Umbilical cord (tissue), 2 donors: ENCODE measurements around the gene KRTAP10-3. TPM values are rescaled to one million over a fixed set of nuclear protein-coding genes. Genes with fewer than 3 reads are reported as not detected.
"Not testable (repeated sequence)": the region's sequence is repeated elsewhere in the genome, so short reads cannot be mapped to it uniquely, and the experiment has no call there.

ENCODE experiments used
- DNase-seq: peaks from one replicate; pipeline ENCODE4 v3.0.0-alpha.2; 2015; ENCODE audit warnings: low spot score
- total RNA-seq: library from RNA; depleted of rRNA; stranded (reverse); fragments of >200 nt; gene quantifications from one replicate; pipeline ENCODE4 v1.2.3, GENCODE V29; 2014; ENCODE audit warnings: low replicate concordance; ENCODE audit not compliant: insufficient read depth

The KRTAP10-3 gene
- total RNA-seq, 1 donor from 2014 or later: not detected

DNA sequence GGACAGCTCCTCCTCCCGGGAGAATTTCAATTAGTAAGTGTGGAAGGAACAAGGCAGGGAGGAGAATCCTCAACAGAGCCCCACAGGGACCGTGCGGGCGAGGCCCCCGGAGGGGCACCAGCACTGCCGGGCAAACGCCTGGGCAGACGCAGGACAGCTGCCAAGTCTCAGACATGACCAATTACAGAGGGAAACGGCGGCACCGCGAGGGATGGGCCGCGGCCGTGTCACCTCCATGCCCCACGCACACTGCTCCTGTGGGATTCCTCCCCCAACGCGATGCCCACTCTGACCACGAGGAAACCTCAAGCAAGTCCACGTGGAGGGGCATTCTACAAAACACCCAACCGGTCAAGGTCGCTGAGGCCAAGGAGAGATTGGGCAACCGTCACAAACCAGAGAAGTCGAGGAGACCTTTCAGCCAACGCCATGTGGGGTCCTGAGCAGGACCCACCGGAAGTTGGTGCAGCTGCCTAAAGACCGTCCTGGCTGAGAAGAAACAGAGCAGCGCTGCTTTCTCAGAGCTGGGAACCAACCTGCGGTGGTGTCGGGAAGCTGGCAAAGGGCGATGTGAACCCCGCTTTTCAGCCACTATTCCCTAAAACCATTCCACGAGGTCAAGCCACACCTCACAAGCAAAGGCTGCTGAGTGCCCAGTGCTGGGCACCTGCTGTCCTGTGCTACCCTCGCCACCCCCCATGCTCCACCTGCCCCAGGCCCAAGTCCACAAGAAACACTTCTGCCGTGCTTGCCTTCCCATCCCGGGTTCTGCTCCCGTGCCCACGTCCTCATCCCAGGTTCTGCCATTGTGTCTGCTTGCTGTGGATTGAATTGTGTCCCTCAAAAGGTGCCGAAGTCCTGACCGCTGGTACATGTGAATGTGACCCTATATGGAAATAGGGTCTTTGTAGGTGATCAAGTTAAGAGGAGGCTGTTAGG is 13.5 kb upstream of the KRTAP10-3 start:
- no peak for DNase-seq

DNA sequence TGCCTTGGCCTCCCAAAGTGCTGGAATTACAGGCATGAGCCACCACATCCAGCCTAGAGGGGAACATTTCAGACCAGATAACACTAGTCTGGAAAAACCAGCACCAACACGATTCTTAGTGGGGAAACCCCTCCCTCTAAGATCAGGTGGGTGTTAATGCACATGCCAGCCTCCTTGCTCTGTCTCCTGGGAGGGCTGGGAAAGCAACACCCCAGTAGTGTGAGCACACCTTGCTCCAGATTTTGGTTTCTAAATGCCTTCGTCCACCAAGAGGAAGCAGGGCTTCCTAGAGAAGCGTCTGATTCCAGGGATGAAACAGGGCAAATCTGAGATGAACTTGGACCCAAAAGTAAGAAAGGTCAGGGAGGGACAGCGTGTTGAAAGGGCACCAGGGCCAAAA is 12.7 kb upstream of the KRTAP10-3 start:
- no peak for DNase-seq

DNA sequence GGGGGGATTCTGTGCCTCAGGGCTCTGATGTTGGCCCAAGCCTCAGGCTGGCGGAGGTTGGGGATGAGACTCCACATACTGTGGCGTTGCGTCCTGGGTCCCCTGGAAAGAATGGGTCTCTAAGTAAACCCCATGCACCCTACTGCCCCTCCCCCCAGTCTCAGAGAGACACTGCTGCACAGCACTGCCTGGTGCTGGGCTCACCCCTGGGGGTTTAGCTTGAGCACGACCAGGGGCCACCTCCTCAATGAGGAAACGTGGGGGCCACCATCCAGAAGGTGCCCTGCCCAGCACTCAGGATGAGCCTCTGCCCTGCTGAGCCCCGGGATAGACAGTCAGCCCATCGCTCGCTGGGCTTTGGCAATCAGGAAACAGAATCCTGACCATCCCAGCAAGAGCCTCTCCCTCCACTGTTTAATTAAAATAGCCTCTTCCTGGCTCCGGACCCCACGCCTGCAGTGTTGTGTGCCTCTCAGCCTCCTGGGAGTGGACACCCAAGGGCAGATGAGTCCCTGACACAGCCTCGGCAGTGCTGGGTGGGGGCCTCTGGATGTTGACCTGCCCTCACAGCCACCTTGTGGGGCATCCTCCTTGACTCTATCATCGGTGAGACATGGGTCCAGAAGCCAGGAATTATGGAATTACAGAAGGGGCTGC is 11.4 kb upstream of the KRTAP10-3 start:
- no peak for DNase-seq

DNA sequence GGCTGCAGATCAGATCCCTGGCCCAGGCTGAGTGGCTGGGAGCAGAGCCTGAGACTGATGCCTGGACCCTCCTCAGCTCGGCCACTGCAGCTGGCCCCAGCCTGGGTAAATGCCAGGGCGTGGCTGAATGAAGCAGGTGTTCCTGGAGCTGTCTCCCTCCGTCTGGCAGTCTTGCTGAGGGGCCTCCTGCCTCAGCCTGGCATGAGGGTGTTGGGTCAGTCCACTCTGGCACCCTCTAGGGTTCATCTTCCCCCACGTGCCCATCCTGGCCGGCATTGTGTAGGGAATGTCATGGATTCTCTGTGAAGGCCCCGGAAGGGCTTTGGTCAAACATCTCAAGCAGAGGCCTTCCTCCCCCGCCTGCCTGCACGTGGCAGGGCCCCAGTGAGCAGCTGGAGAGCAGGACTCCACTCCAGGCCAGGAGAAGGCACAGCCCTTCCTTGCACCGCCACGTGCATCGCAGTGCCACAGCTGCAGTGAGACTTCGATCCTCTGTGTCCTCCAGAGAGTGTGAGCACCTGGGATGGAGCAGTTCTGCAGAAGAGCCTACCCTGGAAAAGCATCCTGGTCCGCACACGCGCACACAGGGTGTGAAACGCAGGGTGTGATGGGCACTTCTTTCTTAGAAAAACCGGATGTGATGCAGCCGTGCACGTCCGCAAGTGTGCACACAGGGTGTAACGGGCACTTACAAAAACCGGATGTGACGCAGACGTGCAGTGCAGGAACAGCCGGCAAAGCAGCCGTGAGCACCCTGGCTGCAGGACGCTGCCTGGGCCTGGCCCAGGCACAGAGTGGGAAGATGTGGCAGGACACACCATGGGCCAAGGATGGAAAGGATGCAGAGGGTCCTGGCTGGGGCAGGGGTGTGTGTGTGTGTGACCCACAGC is 10.3 kb upstream of the KRTAP10-3 start:
- no peak for DNase-seq

DNA sequence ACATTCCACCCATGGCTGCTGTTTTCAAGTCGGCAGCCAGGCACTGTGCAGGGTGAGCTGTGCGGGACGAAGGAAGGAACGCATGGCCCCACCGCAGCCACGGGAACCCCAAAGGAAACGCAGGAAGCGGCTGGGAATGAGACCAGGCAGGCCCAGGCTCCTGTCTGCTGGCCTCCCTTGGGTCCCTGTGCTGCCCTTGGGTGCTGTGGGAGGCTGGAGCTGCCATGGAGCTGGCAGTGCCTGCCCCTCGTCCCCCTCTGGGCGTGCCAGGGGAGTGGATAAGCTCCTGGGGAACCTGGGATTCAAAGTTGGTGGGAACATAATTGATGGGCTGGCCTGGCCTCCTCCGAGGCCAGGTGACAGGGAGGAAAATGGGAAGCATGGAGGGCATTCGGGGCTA is 9.7 kb upstream of the KRTAP10-3 start:
- DNase-seq: no peak

DNA sequence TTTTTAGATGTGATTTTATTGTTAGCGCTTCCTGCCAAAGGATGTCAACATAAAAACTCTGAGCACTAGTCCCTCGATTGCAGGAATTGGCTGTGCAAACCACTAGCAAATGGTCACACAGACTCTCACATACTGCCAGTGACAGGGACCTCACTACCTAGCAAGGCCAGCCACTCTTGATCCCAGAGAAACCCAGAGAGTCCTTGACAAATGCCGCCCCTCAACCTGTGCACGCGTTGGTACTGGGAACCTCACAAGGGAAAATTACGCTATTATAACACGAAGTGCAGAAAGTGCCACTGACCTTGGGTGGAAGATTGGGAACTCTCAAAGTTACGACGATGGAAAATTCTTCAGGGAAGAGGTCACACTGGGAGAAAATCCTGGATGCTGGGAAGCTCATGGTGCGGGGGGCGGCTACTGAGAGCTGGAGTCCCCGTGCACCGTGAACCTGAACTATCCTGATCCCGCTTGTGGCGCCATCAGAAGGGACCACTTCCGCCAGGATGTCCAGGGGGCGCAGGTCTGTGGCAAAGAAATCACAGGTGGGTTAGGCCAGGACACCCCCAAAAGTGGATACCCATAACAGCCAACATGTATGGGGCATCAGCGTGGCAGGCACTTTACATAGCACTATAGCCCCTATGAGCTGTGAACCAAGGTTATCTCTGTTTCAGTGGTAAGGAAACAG is 9.0 kb upstream of the KRTAP10-3 start:
- DNase-seq: no peak

DNA sequence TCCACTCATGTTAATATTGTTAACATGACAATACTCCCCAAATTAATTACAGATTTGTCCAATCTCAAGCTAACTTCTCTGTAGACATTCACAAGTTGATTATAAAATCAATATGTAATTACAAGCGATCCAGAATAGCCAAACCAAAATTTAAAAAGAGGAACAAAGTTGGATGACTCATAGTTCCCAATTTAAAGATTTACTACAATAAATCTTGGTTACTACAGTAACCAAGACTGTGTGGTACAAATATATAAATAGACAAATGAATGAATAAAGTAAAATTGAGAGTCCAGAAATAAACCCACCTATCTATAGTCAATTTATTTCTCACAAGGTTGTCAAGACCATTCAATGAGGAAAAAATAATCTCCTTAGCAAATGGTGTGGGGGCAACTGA is 7.8 kb upstream of the KRTAP10-3 start:
- no peak for DNase-seq

DNA sequence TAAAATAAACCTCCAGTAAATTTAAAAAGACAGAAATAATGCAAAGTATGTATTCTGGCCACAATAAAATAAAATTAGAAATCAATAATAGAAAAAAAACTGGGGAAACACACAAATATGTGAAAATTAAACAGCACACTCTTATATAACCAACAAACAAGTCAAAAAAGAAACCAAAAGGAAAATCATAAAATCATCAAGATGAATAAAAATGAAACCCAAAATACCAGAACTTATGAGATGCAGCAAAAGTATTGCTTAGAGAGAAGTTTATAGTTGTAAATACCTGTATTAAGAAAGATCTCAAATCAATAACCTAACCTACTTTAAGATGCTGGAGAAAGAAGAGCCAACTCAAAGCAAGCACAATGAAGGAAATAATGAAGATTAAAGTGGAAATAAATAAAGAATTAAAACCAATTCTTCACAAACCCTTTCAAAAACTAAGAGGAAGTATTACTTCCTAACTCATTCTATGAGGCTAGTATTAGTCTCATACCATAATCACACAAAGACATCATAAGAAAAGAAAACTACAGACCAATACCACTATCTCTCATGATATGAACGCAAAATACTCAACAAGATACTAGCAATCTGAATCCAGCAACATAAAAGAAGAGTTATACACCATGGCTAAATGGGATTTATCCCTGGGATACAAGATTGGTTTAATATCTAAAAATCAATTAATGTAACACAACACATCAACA is 6.4 kb upstream of the KRTAP10-3 start:
- no peak for DNase-seq

DNA sequence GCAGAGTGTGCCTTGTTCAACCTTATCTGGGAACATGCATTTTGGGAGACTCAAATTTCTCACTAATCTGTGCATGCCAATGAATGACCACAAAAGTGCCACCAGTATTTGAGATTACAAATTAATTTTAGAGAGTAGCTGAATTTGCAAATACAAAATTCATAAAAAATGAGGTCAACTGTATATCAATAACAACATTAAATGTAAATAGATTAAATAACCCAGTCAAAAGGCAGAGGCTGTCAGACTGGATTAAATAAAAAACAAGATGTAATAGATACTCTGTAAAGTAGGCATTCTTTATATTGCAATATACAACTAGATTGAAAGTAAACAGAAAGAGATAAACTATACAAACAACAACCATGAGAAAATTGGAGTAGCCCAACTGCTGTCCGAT is 5.5 kb upstream of the KRTAP10-3 start:
- no peak for DNase-seq

DNA sequence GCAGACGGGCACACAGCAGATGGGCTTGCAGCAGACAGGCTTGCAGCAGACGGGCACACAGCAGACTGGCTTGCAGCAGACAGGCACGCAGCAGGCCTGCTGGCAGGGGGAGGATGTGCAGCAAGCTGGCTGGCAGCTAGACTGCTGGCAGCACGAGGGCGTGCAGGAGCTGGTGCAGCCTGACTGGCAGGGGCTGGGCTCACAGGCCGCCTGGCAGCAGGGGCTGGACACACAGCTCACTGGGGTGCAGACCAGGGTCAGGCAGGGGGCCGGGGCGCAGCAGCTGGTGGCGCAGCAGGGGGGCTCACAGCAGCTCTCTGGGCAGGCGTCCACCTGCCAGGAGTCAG is 293 bp downstream of the KRTAP10-3 start:
- DNase-seq: not testable (repeated sequence)

DNA sequence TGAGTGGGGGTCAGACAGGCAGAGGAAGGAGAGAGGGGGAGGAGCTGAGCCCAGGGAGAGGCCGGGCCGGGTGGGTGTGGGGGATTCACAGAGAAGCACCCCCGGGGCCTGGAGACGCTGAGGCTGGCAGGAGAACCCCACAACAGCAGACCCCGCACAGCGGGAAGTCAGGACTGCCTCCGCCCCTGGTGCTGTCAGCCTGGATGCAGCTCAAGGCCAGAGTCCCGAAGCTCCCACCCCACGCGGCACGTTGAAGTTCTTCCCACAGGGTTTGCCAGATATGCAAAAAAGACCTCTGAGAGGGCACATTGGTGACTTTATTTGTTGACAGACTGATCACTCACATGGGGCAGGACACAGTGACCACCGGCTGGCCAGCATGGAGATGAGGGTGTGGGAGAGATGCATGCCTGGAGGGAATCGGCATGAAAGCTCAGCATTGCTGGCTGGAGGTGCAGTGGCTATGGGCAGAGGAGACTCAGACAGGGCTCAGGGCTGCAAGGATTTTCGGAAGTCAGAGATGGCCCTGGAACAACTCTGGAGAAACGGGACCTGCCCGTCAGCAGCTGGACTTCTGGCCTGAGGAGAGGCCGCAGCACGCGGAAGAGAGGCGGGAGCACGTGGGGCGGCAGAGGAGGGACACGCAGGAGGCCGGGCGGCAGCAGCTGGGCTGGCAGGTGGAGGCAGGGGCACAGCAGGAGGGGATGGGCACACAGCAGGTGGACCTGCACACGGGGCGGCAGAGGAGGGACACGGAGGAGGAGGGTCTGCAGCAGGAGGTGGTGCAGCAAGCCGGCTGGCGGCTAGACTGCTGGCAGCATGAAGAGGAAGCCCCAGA is 885 bp downstream of the KRTAP10-3 start:
- no peak for DNase-seq

DNA sequence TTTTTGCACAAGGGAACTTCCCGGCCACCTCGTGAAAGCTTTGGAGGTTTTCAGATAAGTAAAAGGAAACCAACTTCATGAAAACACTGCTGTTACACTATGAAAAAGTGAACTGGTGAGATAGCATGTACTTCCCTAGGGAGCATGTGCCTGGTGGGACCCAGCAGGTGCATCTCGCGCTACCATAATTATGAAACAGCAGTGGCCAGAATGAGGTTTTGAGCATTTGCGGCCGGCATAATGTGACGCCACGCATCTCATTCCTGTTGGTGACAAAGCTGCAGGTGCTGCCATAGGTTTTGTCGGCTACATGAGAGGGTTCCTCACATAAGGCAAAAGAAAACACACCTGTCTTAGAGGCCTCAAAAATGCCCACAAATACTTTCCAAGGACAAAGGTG is 1.7 kb downstream of the KRTAP10-3 start:
- DNase-seq: no peak

DNA sequence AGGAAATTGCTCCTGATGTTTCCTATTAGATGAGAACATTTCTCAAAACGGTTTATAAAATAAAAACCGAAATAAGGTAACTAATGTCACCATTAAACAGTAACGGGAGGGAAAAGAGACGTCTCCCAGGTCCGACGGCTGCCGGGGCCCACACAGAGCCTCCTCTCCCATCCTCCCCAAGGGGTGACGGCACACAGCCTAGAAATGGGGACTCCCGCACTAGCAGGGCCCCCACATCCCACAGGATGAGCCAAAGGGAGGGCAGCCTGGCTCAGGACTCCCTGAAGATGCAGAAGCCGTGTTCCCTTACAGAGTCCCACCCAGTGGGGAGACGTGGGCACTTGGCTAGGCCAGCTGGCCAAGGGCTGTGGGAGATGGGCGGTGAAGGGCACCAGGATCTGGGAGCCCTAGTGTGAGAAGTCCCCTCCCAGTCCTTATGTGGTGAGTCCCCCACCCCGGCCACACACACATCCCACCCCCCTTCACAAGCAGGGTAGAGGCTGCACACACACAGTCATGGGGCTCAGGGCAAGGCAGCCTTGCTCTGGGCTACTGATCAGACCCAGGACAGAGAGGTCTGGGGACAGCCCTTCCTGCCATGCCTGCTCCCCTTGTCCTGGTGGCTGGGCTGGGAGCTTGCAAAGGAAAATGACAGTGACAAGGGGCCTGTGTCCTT is 3.3 kb downstream of the KRTAP10-3 start:
- no peak for DNase-seq

DNA sequence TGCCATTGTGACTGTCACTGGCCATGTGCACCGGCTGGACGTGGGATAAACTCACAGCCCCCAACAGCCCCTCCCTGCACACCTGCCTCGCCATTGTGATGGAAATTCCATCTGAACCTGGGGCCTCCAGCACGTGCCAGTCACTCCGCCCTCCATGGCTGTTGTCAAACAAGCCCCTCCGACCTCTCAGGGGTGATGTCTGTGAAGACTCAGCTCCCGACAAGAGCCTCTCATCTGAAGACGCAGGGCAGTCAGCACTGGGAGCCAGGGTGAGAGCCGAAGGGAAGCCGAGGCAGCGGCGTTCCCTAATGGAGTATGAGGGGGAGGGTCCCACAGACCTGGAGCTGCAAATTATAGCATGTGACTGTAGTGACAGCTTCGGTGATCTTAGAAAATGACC is 5.9 kb downstream of the KRTAP10-3 start:
- no peak for DNase-seq

DNA sequence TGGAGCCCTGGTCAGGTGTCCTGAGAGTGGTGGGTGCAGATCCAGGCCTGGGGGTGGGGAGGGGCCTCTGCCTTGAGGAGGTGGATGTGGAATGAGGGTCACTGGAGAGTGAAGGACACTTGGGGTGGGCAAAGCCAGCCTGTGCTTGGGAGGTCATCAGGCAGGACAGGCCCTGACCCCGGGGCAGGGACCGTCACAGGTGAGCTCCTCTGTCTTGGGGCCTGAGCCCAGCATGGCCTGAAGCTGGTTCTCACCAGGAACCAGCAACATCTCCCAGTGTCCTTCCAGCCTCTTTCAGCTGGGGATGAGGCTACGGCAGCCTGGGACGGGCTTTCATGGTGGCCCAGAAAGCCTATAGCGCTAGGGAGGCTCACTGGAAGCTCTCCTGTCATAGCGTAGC is 6.5 kb downstream of the KRTAP10-3 start:
- no peak for DNase-seq

DNA sequence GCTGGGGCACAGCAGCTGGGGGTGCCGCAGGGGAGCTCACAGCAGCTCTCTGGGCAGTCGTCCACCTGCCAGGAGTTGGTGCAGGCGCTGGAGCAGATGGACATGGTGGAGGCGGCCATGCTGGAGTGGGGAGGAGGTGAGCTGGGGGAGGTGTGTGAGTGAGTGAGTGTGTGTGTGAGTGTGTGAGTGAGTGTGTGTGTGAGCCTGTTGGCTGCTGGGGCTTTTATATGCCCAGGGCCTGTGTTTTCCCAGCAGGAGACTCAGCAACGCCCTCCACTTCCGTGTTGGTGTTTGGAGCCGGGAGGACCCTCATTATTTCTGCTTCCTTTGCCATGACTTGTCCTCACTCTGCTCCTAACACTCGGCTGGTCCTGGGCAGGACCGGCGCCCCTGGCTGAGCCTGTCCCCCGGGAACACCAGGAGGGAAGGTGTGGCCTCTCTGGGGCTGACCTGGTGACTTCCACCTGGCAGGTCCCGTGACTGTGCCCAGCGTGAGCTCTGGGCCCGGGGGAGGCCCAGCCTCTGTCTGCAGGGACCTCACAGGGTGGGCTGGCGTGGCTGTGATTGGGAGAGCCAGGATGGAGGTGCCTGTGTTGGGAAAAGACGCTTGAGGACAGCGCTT is 7.1 kb downstream of the KRTAP10-3 start, which contains the start of gene KRTAP10-2:
KRTAP10-2 (minus strand) TSS at position 166 of the 622 bp plus-strand sequence; CDS start at position 119, 47 bp downstream.
- DNase-seq: no peak

DNA sequence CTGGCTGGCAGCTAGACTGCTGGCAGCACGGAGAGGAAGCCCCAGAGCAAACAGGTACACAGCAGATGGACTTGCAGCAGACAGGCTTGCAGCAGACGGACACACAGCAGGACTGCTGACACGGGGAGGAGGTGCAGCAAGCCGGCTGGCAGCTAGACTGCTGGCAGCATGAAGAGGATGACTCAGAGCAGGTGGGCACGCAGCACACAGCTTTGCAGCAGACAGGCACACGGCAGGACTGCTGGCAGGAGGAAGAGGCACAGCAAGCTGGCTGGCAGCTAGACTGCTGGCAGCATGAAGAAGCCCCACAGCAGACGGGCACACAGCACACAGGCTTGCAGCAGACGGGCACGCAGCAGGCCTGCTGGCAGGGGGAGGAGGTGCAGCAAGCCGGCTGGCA is 7.8 kb downstream of the KRTAP10-3 start:
- DNase-seq: no peak

DNA sequence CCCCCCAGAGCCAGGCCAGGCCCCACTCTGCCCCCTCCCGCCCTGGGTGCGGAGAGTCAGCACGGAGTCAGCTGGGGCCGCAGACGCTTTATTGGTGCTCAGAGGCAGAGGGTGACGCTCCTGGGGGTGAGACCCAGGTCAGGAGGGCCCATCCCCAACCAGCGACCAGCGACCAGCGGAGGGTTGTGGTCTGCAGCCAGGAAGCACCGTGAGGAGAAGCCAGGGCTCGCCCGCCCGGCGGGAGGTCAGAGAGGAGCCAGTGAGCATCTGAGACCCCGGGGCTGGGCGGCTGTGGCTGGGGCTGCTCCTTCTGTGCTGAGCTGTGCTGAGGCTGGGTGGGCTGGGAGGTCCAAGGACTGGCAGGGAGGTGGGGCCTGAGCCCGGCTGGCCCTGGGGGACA is 8.3 kb downstream of the KRTAP10-3 start:
- not testable (repeated sequence) for DNase-seq
